ENCODE measurements around the gene TMLHE.
"Not testable (repeated sequence)": the region's sequence is repeated elsewhere in the genome, so short reads cannot be mapped to it uniquely, and the experiment has no call there.

TMLHE gene

GRCh38 chrX:155612312-155613224 is at the start of gene TMLHE, which contains the start of gene SPRY3:
Gene TMLHE (minus strand): TSS chrX:155612952. CDS start chrX:155545276, 67,676 bp downstream.
Gene SPRY3 (plus strand): TSS chrX:155612586.
- peak; percentile 78 for DNase-seq

GRCh38 chrX:155662282-155662681 is 49.5 kb upstream of the TMLHE start:
- peak; percentile 3 for DNase-seq

GRCh38 chrX:155645180-155645579 is 32.4 kb upstream of the TMLHE start:
- no peak for DNase-seq

GRCh38 chrX:155643240-155643639 is 30.5 kb upstream of the TMLHE start:
- no peak for DNase-seq

GRCh38 chrX:155641371-155641770 is 28.6 kb upstream of the TMLHE start:
- not testable (repeated sequence) for DNase-seq

- no peak for DNase-seq
These were observed 25.0 kb upstream of the TMLHE start for GRCh38 chrX:155637714-155638113.

GRCh38 chrX:155635019-155635418 is 22.3 kb upstream of the TMLHE start:
- DNase-seq = not testable (repeated sequence)

- DNase-seq = no peak
These were observed 19.8 kb upstream of the TMLHE start for GRCh38 chrX:155632431-155633100.

GRCh38 chrX:155620110-155620509 is 7.4 kb upstream of the TMLHE start:
- not testable (repeated sequence) for DNase-seq

GRCh38 chrX:155615938-155616337 is 3.2 kb upstream of the TMLHE start:
- no peak for DNase-seq

GRCh38 chrX:155613927-155614559 is 1.3 kb upstream of the TMLHE start:
- no peak for DNase-seq

- no peak for DNase-seq
These were observed 1.4 kb downstream of the TMLHE start for GRCh38 chrX:155611302-155611701.

GRCh38 chrX:155592981-155593380 is 19.8 kb downstream of the TMLHE start:
- no peak for DNase-seq

- DNase-seq = no peak
These were observed 20.4 kb downstream of the TMLHE start for GRCh38 chrX:155592331-155592730.

- no peak for DNase-seq
These were observed 35.1 kb downstream of the TMLHE start for GRCh38 chrX:155577682-155578081.

- no peak for DNase-seq
These were observed 49.7 kb downstream of the TMLHE start for GRCh38 chrX:155563099-155563498.

- DNase-seq = no peak
These were observed 67.9 kb downstream of the TMLHE start for GRCh38 chrX:155544881-155545280.

GRCh38 chrX:155535866-155536265 is 76.9 kb downstream of the TMLHE start:
- no peak for DNase-seq

GRCh38 chrX:155534800-155535199 is 78.0 kb downstream of the TMLHE start:
- no peak for DNase-seq

- not testable (repeated sequence) for DNase-seq
These were observed 85.7 kb downstream of the TMLHE start for GRCh38 chrX:155527023-155527422.

- no peak for DNase-seq
These were observed 98.5 kb downstream of the TMLHE start for GRCh38 chrX:155514225-155514624.

GRCh38 chrX:155505296-155505695 is 107.5 kb downstream of the TMLHE start:
- no peak for DNase-seq

GRCh38 chrX:155495134-155495533 is 117.6 kb downstream of the TMLHE start:
- DNase-seq = not testable (repeated sequence)
